Astrocyte (in vitro differentiated cells and primary cell): ENCODE results near the gene TAS2R8. TPM values are rescaled to one million over a fixed set of nuclear protein-coding genes. Genes with fewer than 3 reads are reported as not detected.

Experiments used
- DNase-seq: peaks from one replicate; pipeline ENCODE4 v3.0.0-alpha.2; 2010; ENCODE audit warnings: low read depth
- FAIRE-seq: peaks from 2 replicates; lab custom pipeline; 2011; peaks lifted over from hg19 to GRCh38; lab: Jason Lieb, UNC
- H2AFZ ChIP-seq: 2 replicates; pipeline ENCODE4 v1.6.0; 2012; ENCODE audit warnings: low read depth, low read length, inconsistent platforms
- H3K27ac ChIP-seq: 2 replicates; pipeline ENCODE4 v1.5.1; 2011; ENCODE audit warnings: low read depth, low read length, inconsistent platforms
- H3K27me3 ChIP-seq: 2 replicates; pipeline ENCODE4 v1.6.0; 2011; ENCODE audit warnings: low read length, inconsistent platforms; ENCODE audit not compliant: insufficient read depth
- H3K36me3 ChIP-seq: 2 replicates; pipeline ENCODE4 v1.5.1; 2011; ENCODE audit warnings: low read length, inconsistent platforms; ENCODE audit not compliant: insufficient read depth
- H3K4me1 ChIP-seq: 2 replicates; pipeline ENCODE4 v1.5.1; 2011; ENCODE audit warnings: low read length, inconsistent platforms; ENCODE audit not compliant: insufficient read depth
- H3K4me2 ChIP-seq: 2 replicates; pipeline ENCODE4 v1.6.0; 2012; ENCODE audit warnings: low read length, inconsistent platforms
- H3K4me3 ChIP-seq: 2 replicates; pipeline ENCODE4 v1.5.1; 2011; ENCODE audit warnings: low read depth, mild to moderate bottlenecking, low read length, inconsistent platforms; ENCODE audit not compliant: insufficient read depth
- H3K79me2 ChIP-seq: 2 replicates; pipeline ENCODE4 v1.6.0; 2012; ENCODE audit warnings: mild to moderate bottlenecking, low read length, inconsistent platforms; ENCODE audit not compliant: insufficient read depth
- H3K9ac ChIP-seq: 2 replicates; pipeline ENCODE4 v1.6.0; 2012; ENCODE audit warnings: mild to moderate bottlenecking, low read length, inconsistent platforms
- H3K9me3 ChIP-seq: 2 replicates; pipeline ENCODE4 v1.5.1; 2012; ENCODE audit warnings: low read depth, mild to moderate bottlenecking, low read length, inconsistent platforms; ENCODE audit not compliant: insufficient read depth
- H4K20me1 ChIP-seq: 2 replicates; pipeline ENCODE4 v1.6.0; 2012; ENCODE audit warnings: low read length, inconsistent platforms; ENCODE audit not compliant: insufficient read depth
- H3K27ac Mint-ChIP-seq: one replicate; pipeline ENCODE4 v1.8.0; 2021; ENCODE audit warnings: mild to moderate bottlenecking, mixed read lengths; ENCODE audit not compliant: unreplicated experiment
- H3K27me3 Mint-ChIP-seq: one replicate; pipeline ENCODE4 v1.8.0; 2021; ENCODE audit warnings: low read depth, mixed read lengths; ENCODE audit not compliant: unreplicated experiment
- H3K36me3 Mint-ChIP-seq: one replicate; pipeline ENCODE4 v1.8.0; 2021; ENCODE audit warnings: low read depth, mixed read lengths; ENCODE audit not compliant: unreplicated experiment
- H3K4me1 Mint-ChIP-seq: one replicate; pipeline ENCODE4 v1.8.0; 2021; ENCODE audit warnings: low read depth, mixed read lengths; ENCODE audit not compliant: unreplicated experiment
- H3K4me3 Mint-ChIP-seq: one replicate; pipeline ENCODE4 v1.8.0; 2021; ENCODE audit warnings: mild to moderate bottlenecking, moderate library complexity, mixed read lengths; ENCODE audit not compliant: unreplicated experiment
- H3K9me3 Mint-ChIP-seq: one replicate; pipeline ENCODE4 v1.8.0; 2021; ENCODE audit warnings: mild to moderate bottlenecking, mixed read lengths; ENCODE audit not compliant: unreplicated experiment
- CTCF ChIP-seq: IDR thresholded peaks from 2 replicates; pipeline ENCODE4 v1.5.1; 2011; ENCODE audit warnings: low read depth, mild to moderate bottlenecking, inconsistent platforms, low read length, moderate library complexity; ENCODE audit not compliant: insufficient read depth
- EZH2 ChIP-seq: IDR thresholded peaks from 2 replicates; pipeline ENCODE4 v1.6.1; 2012; ENCODE audit warnings: mild to moderate bottlenecking, low read length, inconsistent platforms; ENCODE audit not compliant: insufficient read depth
- total RNA-seq: library from RNA; stranded (reverse); gene quantifications from 2 replicates; pipeline ENCODE4 v1.2.1, GENCODE V29; 2021

Gene TAS2R8
- total RNA-seq, 1 donor from 2014 or later = not detected

- no peak for TF ChIP-seq CTCF
- no peak for TF ChIP-seq EZH2
- Mint-ChIP-seq H3K4me3 (no peak overlapping the region), H3K27ac (no peak overlapping the region), H3K4me1 (no peaks in the 10 kb centered on the region), H3K9me3 (peaks cover 11% of the 10 kb centered on the region), H3K36me3 (peaks cover 4% of the 10 kb centered on the region), H3K27me3 (no peaks in the 10 kb centered on the region)
- H3K79me2 ChIP-seq = no peaks in the 10 kb centered on the region
- no peaks in the 10 kb centered on the region for H3K4me1 ChIP-seq
- H3K36me3 ChIP-seq = no peaks in the 10 kb centered on the region
- H3K27ac ChIP-seq = no peak overlapping the region
- H3K4me2 ChIP-seq = no peak overlapping the region
- peaks cover 6% of the 10 kb centered on the region for H3K9me3 ChIP-seq
- no peak overlapping the region for H3K9ac ChIP-seq
- H2AFZ ChIP-seq = no peak overlapping the region
- no peak for FAIRE-seq
- no peak for DNase-seq
- H3K27me3 ChIP-seq = no peaks in the 10 kb centered on the region
- H4K20me1 ChIP-seq = peaks cover 11% of the 10 kb centered on the region
- no peak overlapping the region for H3K4me3 ChIP-seq
These were observed 44.3 kb upstream of the TAS2R8 start for GRCh38 chr12:10851243-10851858.

GRCh38 chr12:10849425-10849878, 42.4 kb upstream of the TAS2R8 start, which contains the start of gene PRR4:
Gene PRR4 (minus strand): TSS chr12:10849475. CDS start chr12:10849437, 38 bp downstream.
- Mint-ChIP-seq H3K9me3 (peaks cover 3% of the 10 kb centered on the region), H3K4me3 (no peak within 1 kb of the TSS), H3K36me3 (no peaks in the 10 kb centered on the region), H3K27me3 (no peaks in the 10 kb centered on the region), H3K4me1 (no peaks in the 10 kb centered on the region), H3K27ac (no peak within 1 kb of the TSS)
- Histone ChIP-seq H3K4me2 (no peak within 1 kb of the TSS), H3K9me3 (no peaks in the 10 kb centered on the region), H3K79me2 (no peaks in the 10 kb centered on the region), H2AFZ (no peak within 1 kb of the TSS), H3K4me1 (no peaks in the 10 kb centered on the region), H3K4me3 (no peak within 1 kb of the TSS), H3K27me3 (no peaks in the 10 kb centered on the region), H4K20me1 (peaks cover 11% of the 10 kb centered on the region), H3K27ac (no peak within 1 kb of the TSS), H3K36me3 (no peaks in the 10 kb centered on the region), H3K9ac (no peak within 1 kb of the TSS)
- DNase-seq (peak; percentile 12), FAIRE-seq (no peak)
- TF ChIP-seq EZH2 (no peak), CTCF (no peak)

- H3K79me2 ChIP-seq = no peaks in the 10 kb centered on the region
- no peaks in the 10 kb centered on the region for H3K27me3 ChIP-seq
- H3K9me3 ChIP-seq = no peaks in the 10 kb centered on the region
- H3K9ac ChIP-seq = no peak overlapping the region
- H3K9me3 Mint-ChIP-seq = peaks cover 2% of the 10 kb centered on the region
- H3K27me3 Mint-ChIP-seq = no peaks in the 10 kb centered on the region
- no peak overlapping the region for H3K4me3 ChIP-seq
- no peaks in the 10 kb centered on the region for H3K36me3 ChIP-seq
- no peaks in the 10 kb centered on the region for H3K4me1 Mint-ChIP-seq
- no peak overlapping the region for H3K27ac ChIP-seq
- FAIRE-seq (no peak), DNase-seq (no peak)
- H2AFZ ChIP-seq = no peak overlapping the region
- no peak for TF ChIP-seq CTCF
- no peak for TF ChIP-seq EZH2
- H3K27ac Mint-ChIP-seq = no peak overlapping the region
- H3K4me3 Mint-ChIP-seq = no peak overlapping the region
- H3K4me1 ChIP-seq = no peaks in the 10 kb centered on the region
- H4K20me1 ChIP-seq = peaks cover 1% of the 10 kb centered on the region
- H3K4me2 ChIP-seq = no peak overlapping the region
- H3K36me3 Mint-ChIP-seq = no peaks in the 10 kb centered on the region
These were observed 40.7 kb upstream of the TAS2R8 start for GRCh38 chr12:10847744-10848143.
